ENCODE measurements around the gene PGRMC2. TPM values are rescaled to one million over a fixed set of nuclear protein-coding genes. Genes with fewer than 3 reads are reported as not detected.

Gene PGRMC2
- total RNA-seq, 4 donors from 2014 or later = 8.3 to 26.7 (median 13.0) TPM

DNA sequence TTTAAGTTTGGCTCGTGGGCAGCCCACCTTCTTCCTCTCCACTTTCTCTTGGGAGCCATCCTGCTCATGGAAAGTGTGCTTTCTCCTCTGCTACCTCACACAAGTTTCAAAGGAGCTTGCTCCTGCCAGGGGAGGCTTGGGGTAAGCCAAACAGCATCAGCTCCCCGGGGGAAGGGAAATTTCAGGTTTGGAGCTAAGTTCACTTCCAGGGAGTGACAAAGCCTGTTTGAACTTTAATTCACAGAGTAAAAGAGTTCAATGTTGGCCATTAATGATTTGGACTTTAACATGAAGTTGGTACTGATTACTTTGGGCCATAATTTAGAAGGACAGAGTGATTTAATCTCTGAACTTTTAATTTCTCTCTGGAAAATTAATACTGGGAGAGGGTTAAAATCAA is 4.7 kb upstream of the PGRMC2 start:
- intact Hi-C loops (cut with DNase I; ENCODE audit: low total_unique reads) = no loop called here
- in situ Hi-C loops (cut with MboI; ENCODE audit: low sequenced_read_pairs in 4 of 4) = loop anchor here in 1 of 4 donors (25.0 kb wide), 1 partner anchor 520 kb away; the partner anchor contains the start of gene JADE1

DNA sequence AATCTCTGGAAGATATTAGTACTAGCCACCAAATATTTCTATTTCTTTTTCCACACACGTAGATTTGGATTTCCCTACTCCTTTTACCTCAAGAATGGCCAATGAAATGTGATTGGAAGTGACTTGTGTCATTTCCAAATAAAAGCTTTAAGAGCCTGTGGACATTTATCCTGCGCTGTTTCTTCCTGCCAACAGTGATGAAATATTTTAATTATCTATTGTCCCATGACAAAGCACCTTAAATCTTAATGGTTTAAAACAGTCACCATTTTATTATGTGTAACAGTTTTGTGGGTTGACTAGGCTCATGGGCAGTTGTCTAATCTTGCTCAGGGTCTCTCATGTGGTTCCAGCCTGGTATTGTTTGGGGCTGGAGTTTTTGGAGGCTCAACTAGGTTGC is 3.5 kb upstream of the PGRMC2 start:
- Histone ChIP-seq H3K36me3 (no peaks in the 10 kb centered on the region), H3K27ac (no peak overlapping the region), H3K27me3 (no peaks in the 10 kb centered on the region), H3K4me3 (no peak overlapping the region), H3K9me3 (no peaks in the 10 kb centered on the region), H3K4me1 (peaks cover 10% of the 10 kb centered on the region in 2 donors)
- DNase-seq = no peak
- TF ChIP-seq POLR2A (IDR thresholded peaks at IDR 0.05) (no peak), CTCF (IDR thresholded peaks at IDR 0.05 in 4 of 5, conservative IDR thresholded peaks at IDR 0.05 in 1 of 5) (no peak)
- in situ Hi-C loops (cut with MboI; ENCODE audit: low sequenced_read_pairs in 4 of 4) = loop anchor here in 1 of 4 donors (25.0 kb wide), 1 partner anchor 521 kb away; the partner anchor contains the start of gene JADE1
- no peak for ATAC-seq
- intact Hi-C loops (cut with DNase I; ENCODE audit: low total_unique reads) = no loop called here

More for the DNA sequence above, 4.7 kb upstream of the PGRMC2 start:
- DNase-seq (no peak), ATAC-seq (no peak)
- Histone ChIP-seq H3K4me1 (peaks cover 0 to 3% of the 10 kb centered on the region in 2 donors), H3K9me3 (no peaks in the 10 kb centered on the region), H3K27me3 (no peaks in the 10 kb centered on the region), H3K27ac (no peak overlapping the region), H3K36me3 (no peaks in the 10 kb centered on the region), H3K4me3 (no peak overlapping the region)
- TF ChIP-seq POLR2A (IDR thresholded peaks at IDR 0.05) (no peak), CTCF (IDR thresholded peaks at IDR 0.05 in 4 of 5, conservative IDR thresholded peaks at IDR 0.05 in 1 of 5) (no peak)

DNA sequence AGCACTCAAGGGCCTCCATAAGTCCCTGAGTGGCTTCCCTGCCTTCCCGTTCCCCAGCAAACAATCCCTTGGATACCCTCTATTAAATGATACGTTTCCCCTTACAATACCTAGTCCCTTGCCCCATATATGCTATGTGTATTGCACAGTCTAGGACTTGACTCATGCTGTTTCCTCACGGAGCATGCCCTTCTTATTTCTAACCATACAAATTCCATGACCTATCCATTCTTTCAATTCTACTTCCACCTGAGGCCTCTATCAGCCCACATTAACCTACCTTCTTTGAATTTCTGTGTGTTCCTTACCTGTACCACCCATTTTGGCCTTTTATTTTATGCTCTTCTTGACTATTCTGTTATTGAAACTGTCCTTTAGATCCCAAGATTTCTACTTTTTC is 2.9 kb upstream of the PGRMC2 start:
- intact Hi-C loops (cut with DNase I; ENCODE audit: low total_unique reads) (no loop called here), in situ Hi-C loops (cut with MboI; ENCODE audit: low sequenced_read_pairs in 4 of 4) (loop anchor here in 1 of 4 donors (25.0 kb wide), 1 partner anchor 522 kb away; the partner anchor contains the start of gene JADE1)
- Histone ChIP-seq H3K9me3 (no peaks in the 10 kb centered on the region), H3K36me3 (no peaks in the 10 kb centered on the region), H3K4me3 (no peak overlapping the region), H3K27ac (no peak overlapping the region), H3K27me3 (no peaks in the 10 kb centered on the region), H3K4me1 (peaks cover 16% of the 10 kb centered on the region in 2 donors)
- DNase-seq (no peak), ATAC-seq (no peak)
- no peak for TF ChIP-seq POLR2A (IDR thresholded peaks at IDR 0.05)
- TF ChIP-seq CTCF (IDR thresholded peaks at IDR 0.05 in 4 of 5, conservative IDR thresholded peaks at IDR 0.05 in 1 of 5) = no peak

DNA sequence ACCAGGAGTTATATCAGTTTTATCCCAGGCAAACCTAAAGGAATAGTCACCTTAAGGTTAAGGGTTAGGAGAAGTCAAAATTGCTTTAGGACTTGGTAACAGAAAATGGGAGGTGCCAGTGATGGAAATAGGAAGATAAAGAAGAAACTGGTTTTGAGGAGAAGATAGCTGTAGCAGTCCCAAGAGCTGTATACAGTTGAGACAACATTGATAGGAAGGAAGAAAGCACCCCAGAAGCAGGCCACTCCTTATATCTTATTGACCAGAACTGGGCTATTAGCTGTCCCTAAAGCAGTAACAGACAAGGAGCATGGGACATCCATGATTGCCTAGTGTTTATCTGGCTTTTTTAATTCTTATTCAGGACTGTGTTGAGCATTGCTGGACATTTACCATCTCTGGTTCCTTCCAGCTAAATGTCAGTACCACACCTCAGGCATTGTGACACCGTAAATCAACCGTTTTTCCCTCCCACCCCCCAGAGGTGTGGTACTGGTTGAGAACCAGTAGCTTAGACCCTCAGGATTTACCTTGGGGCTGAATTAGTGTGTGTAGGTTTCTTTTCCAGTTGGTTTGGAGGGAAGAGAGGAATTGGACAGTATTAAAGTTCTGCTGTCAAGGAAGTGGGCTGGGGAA is 2.0 kb upstream of the PGRMC2 start:
- in situ Hi-C loops (cut with MboI; ENCODE audit: low sequenced_read_pairs in 4 of 4) (loop anchor here in 1 of 4 donors (25.0 kb wide), 1 partner anchor 523 kb away; the partner anchor contains the start of gene JADE1), intact Hi-C loops (cut with DNase I; ENCODE audit: low total_unique reads) (loop anchor here (2.0 to 5.0 kb wide), 9 partner anchors 68 to 803 kb away; partner anchors contain the start of genes ABHD18, LARP1B, MFSD8 and SCLT1)
- Histone ChIP-seq H3K4me3 (no peak overlapping the region), H3K9me3 (no peaks in the 10 kb centered on the region), H3K27me3 (no peaks in the 10 kb centered on the region), H3K27ac (no peak overlapping the region), H3K4me1 (peaks cover 23 to 24% of the 10 kb centered on the region in 2 donors), H3K36me3 (no peaks in the 10 kb centered on the region)
- no peak for DNase-seq
- no peak for ATAC-seq
- TF ChIP-seq CTCF (IDR thresholded peaks at IDR 0.05 in 4 of 5, conservative IDR thresholded peaks at IDR 0.05 in 1 of 5) = no peak
- no peak for TF ChIP-seq POLR2A (IDR thresholded peaks at IDR 0.05)

All from gastrocnemius medialis (tissue), 4 donors.